GM18505 (cell line): ENCODE measurements around the gene NAPSA.
"Not testable (repeated sequence)": the region's sequence is repeated elsewhere in the genome, so short reads cannot be mapped to it uniquely, and the experiment has no call there.

Source experiments
- ATAC-seq: cut with Tn5 transposase; IDR thresholded peaks from one replicate; pipeline ENCODE4 v1.9.1; 2021; ENCODE audit not compliant: unreplicated experiment
- POLR2A ChIP-seq: IDR thresholded peaks from 4 replicates; pipeline ENCODE4 v1.6.1; 2011; ENCODE audit warnings: borderline replicate concordance; ENCODE audit not compliant: insufficient read depth, insufficient read length; ENCODE audit errors: extremely low read depth

Gene NAPSA

DNA sequence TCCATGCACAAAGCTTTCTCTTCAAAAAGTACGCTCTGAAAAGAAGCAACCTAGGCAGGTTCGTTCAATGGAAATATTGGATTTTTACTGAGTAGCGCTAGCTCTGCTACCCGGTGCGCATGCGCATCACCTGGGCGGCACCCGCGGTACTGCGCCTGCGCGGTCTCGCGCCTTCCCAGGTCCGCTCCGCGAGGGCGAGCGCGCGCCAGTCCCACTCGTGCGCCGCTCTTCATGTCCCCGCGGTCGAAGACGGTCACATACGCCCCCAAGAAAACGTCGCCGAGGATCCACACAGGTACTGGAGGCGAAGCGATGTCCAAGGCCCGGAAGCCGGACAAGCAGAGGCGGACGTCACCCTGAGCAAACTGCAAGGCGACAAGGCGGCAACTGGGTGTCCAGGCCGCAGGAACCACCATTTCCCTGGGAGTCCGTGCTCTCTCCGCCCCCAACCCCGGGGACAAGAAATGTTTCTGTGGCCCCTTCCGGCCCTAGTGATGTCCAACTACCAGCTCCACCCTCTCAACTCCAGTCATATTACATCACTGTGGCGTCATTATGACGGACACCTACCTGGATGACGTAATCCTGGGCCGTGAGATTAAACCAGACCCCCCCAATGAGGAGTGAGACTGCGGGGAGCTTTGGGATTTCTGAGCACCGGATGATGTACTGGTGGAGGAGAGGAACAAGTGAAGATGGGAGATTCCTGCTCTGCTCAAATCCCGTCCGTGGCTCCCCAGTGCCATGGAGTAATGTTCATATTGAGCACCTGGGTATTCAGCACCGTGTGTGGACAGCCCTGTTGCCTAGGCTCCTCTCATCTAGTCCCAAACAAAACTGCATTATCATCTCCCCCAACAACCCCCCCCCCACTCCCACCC is 31.5 kb downstream of the NAPSA start:
- peak; percentile 21 for ATAC-seq
- TF ChIP-seq POLR2A: peak; percentile 55

DNA sequence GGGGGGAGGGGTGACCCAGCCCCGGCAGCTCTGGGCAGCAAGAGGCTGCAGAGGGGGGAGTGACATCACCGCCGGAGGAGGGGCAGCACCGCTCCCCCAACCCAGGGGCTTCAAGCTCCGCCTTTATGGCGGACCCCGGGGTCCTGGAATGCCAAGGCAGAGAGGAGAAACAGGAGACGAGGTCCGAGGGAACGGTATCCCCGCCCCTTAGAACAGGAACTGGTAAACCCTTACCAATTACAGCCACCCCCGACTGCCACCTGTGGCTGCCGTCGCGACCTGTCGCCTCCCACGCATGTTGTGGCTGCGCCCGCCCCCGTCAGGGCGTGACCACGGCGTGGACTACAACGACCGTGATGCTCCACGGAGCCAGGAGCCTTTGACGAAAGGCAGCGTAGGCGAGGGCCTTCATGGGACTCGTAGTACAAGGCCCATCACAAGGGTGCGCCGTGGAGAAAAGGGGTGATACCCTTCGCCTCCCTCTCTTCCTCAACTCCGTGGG is 32.2 kb downstream of the NAPSA start:
- peak; percentile 71 for TF ChIP-seq POLR2A
- ATAC-seq: peak; percentile 34

DNA sequence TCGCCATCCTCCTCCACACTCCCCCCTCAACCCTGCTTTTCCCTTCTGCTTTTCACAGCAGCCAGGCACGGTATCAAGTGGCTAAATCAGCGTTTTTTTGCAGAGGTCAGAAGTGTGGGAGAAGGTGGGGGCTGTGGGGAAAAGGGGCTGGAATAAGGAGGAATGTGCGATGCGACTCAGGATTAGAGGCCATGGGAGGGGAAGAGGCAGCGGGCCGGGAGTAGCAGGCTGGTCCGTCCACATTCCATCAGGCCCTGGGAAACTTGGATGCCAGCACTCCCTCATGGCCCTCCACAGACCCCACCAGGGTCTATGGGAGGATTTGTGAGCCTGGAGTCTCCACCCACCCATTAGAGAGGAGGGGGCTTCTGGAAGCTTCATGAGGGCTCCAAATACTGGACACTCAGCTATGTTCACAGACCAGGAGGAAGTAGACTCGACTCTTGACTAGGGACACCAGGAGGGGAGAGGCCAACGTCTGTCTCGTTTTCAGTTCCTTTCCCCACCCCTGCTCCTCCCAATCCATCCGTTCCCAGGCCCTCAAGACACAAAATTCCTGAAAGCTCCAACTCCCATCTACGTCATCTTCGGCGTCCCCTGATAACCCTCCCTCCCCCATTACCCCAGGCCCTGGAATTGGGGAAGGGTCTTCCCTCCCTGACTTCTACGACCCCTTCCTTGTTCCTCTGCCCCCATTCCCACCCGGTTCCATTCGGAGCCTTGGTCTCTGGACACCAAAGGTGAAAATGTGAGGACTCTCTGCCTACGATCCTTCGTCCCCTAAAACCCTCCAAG is 33.0 kb downstream of the NAPSA start:
- TF ChIP-seq POLR2A: peak; percentile 45
- no peak for ATAC-seq

- no peak for ATAC-seq
- no peak for TF ChIP-seq POLR2A
Observed at GRCh38 chr19:50331994-50332243, 33.5 kb downstream of the NAPSA start.

DNA sequence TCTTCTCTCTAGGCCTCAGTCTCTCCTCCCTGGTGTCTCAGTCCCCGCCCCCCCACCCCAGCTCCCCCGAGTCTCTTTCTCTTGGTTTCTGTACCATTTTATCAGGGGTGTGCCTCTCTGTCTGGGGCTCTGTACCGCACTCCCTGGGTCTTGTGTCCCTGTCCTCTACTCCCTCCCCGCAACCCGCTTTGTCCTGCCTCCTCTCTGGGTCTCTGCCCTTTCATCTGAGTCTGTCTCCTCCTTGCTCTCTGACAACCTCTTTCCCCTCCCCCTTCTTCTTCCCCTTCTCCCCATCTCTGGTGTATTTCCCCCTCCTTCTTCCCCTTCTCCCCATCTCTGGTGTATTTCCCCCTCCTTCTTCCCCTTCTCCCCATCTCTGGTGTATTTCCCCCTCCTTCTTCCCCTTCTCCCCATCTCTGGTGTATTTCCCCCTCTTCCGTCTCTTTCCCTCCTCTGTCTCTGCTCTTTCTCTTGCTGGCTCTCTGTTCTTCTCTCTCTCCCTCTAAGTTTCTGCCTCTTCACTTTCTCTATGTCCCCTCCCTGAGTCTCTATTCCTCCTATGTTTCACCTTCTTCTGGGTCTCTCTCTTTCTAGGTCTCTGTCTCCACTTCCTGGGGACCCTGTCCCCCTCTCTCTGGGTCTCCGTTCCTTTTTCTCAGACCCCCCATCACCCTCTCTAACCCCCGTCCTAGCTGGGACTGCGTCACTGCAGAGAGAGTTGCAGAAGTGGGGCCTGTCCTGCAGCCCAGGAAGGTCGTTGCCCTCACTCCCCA is 34.0 kb downstream of the NAPSA start:
- ATAC-seq: no peak
- peak; percentile 15 for TF ChIP-seq POLR2A

DNA sequence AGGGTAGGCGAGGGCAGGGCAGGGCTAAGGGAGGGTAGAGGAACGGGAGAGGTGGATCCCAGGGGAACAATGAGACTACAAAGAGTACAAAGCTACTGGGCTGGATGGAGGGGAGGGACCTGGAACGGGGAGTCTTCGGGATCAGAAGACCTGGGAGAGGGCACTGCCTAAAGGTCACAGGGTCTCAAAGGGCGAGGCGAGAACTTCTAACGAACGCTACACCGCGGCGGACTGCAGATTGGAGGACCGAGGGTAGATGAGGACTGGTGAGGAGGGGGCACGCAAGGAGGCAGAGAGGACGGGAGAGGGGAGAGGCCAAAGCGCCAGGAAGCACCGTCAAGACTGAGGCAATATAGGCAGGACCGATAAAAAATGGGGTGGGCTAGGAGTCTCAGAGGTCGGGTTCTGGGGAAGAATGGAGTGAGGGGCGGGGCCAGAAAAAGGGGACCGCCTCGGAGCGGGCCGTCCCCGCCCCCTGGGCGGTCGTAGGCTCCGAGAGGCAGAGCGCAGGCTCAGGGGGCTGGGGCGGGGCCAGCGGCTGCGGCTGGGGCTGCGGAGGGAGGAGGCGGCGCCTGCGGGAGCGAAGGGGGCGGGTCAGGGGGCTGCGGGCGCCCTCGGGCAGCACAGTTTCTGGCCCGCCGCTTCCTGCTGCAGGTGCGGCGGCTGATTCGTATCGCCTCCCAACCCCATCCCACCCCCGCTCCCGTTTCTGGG is 34.9 kb downstream of the NAPSA start:
- TF ChIP-seq POLR2A: peak; percentile 83
- peak; percentile 25 for ATAC-seq

GRCh38 chr19:50329926-50330294 is 35.5 kb downstream of the NAPSA start:
- not testable (repeated sequence) for ATAC-seq

DNA sequence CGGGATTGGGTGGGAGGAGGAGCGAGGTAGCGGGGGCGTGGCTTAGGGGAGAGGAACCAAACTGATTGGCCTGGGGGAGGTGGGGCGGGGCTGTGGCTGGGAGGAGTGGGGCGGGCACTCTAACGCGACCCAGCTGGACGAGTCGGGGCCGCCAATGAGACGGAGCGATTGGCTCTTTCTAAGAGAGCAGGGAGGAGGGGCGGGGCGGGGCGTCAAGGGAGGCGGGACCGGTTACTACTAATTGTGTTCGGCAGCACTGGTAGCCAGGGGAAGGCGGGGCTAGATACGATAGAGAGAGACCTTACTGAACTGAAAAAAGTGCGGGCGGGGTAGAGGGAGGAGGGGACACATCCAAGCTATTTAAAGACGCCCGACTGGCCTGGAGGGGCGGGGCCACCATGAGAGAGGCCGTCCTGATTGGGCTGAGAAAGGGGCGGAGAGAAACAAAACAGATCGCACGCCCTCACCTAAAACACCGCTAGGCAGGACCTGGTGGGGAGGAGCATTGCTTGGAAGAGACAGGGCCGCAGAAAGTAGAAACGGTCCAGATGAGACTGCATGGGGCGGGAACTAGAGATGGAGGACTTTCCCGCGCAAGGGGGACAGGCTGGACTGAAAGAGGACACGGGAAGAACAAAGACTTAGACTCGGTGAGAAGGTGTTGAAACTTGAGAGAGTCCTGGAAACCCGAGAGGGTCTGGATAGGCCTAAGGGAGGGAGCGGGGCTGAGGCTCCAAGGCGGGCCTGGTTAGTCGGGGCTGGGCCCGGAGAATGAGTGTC is 36.1 kb downstream of the NAPSA start, which contains the start of gene KCNC3:
KCNC3 (minus strand) TSS at position 232 of the 780 bp plus-strand sequence. CDS start 295 bp downstream, outside the sequence.
- TF ChIP-seq POLR2A: peak; percentile 84

DNA sequence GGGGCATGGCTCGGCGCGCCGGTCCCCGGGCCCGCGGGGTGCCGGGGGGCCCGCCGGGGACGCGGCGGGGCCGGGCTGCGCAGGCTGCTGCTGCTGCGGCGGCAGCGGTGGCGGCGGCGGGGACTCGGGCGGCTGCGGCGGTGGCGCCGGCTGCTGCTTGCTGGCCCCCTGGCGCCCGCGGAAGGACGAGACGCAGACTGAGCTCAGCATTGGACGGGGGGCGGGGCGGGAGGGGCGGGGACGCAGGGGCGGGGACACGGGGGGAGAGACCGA is 36.6 kb downstream of the NAPSA start:
- TF ChIP-seq POLR2A: no peak
- ATAC-seq: peak; percentile 14

More for the DNA sequence above, 36.1 kb downstream of the NAPSA start, which contains the start of gene KCNC3:
- peak; percentile 41 for ATAC-seq

- no peak for ATAC-seq
- no peak for TF ChIP-seq POLR2A
Observed at GRCh38 chr19:50328224-50328872, 37.1 kb downstream of the NAPSA start.

- no peak for TF ChIP-seq POLR2A
Observed at GRCh38 chr19:50327461-50328223, 37.8 kb downstream of the NAPSA start.

More at GRCh38 chr19:50327461-50328223, 37.8 kb downstream of the NAPSA start:
- no peak for ATAC-seq
